Panc1 (cell line): ENCODE data around the gene SNX15. TPM values are rescaled to one million over a fixed set of nuclear protein-coding genes. Genes with fewer than 3 reads are reported as not detected.
A peak's percentile ranks its signal among the peaks of the same experiment; 100 is the strongest.
"Not testable (repeated sequence)": the region's sequence is repeated elsewhere in the genome, so short reads cannot be mapped to it uniquely, and the experiment has no call there.

ENCODE experiments used
- ATAC-seq: fragments of 200-7000 bp; cut with Tn5 transposase; 2 replicates; pipeline ENCODE4 v1.9.1; 2020; ENCODE audit warnings: mild to moderate bottlenecking, moderate library complexity
- BruUV-seq: library from RNA; stranded (reverse); fragments of 400-500 nt; replicated peaks from 2 replicates; lab custom pipeline; 2021; lab: Mats Ljungman, UMichigan
- CTCF ChIA-PET: fragments of 300-600 bp; sonication (Branson Sonifier 250); formaldehyde crosslinking; loops from one replicate; lab custom pipeline; 2022; ENCODE audit warnings: antibody characterized with exemption; lab: Charles Lee
- POLR2A ChIA-PET: fragments of 300-600 bp; sonication (Branson Sonifier 250); formaldehyde crosslinking; loops from one replicate; lab custom pipeline; 2022; ENCODE audit warnings: antibody characterized with exemption; lab: Charles Lee
- DNase-seq: peaks from one replicate; pipeline ENCODE4 v3.0.0-alpha.2; 2010; ENCODE audit warnings: low read depth, low spot score
- H3K27ac ChIP-seq: 2 replicates; pipeline ENCODE4 v1.5.1; 2011; ENCODE audit warnings: mild to moderate bottlenecking, low read length, inconsistent platforms
- H3K27me3 ChIP-seq: fragments of 200-500 bp; sonication (Bioruptor generic); 2 replicates; pipeline ENCODE4 v1.6.0; 2014; ENCODE audit warnings: low read length, inconsistent platforms; ENCODE audit not compliant: control insufficient read depth, insufficient read depth
- H3K36me3 ChIP-seq: fragments of 200-500 bp; sonication (Bioruptor generic); 2 replicates; pipeline ENCODE4 v1.5.1; 2014; ENCODE audit warnings: inconsistent platforms, mild to moderate bottlenecking, low read length, moderate library complexity; ENCODE audit not compliant: control insufficient read depth, insufficient read depth
- H3K4me1 ChIP-seq: 2 replicates; pipeline ENCODE4 v1.5.1; 2011; ENCODE audit warnings: inconsistent platforms, mild to moderate bottlenecking, low read length, moderate library complexity; ENCODE audit not compliant: control insufficient read depth, insufficient read depth
- H3K4me3 ChIP-seq, 2 experiments: 2 replicates each; pipeline ENCODE4 v1.5.1; 2011 to 2012; ENCODE audit warnings: low read depth in 2 of 2, low read length in 2 of 2, mild to moderate bottlenecking in 2 of 2, inconsistent platforms in 1 of 2, moderate library complexity in 1 of 2
- H3K9me3 ChIP-seq: fragments of 200-500 bp; sonication (Bioruptor generic); 2 replicates; pipeline ENCODE4 v1.5.1; 2014; ENCODE audit warnings: low read depth, mild to moderate bottlenecking, inconsistent platforms, low read length, moderate library complexity; ENCODE audit not compliant: control insufficient read depth, insufficient read depth
- POLR2AphosphoS5 ChIP-seq: IDR thresholded peaks from 2 replicates; pipeline ENCODE4 v1.6.1; 2012; ENCODE audit warnings: mild to moderate bottlenecking, low read depth, low read length, moderate library complexity
- SIN3A ChIP-seq: IDR thresholded peaks from 2 replicates; pipeline ENCODE4 v1.6.1; 2012; ENCODE audit warnings: low read depth, mild to moderate bottlenecking, low read length, moderate library complexity, borderline replicate concordance; ENCODE audit not compliant: insufficient read depth
- TCF7L2 ChIP-seq: IDR thresholded peaks from 2 replicates; pipeline ENCODE4 v1.6.1; 2011; ENCODE audit warnings: mild to moderate bottlenecking, low read depth, low read length, inconsistent platforms
- in situ Hi-C: cut with HindIII; loops from 2 replicates; pipeline ENCODE4 v1.10.0; 2016; ENCODE audit warnings: low sequenced_read_pairs, low pct_unique_long_range_greater_than_20kb
- intact Hi-C: fragments of 100-400 bp; cut with micrococcal nuclease; formaldehyde crosslinking; loops from one replicate; pipeline ENCODE4 v1.10.0; 2022; ENCODE audit not compliant: unreplicated experiment
- total RNA-seq: library from RNA; stranded (reverse); gene quantifications from one replicate; pipeline ENCODE4 v1.2.1, GENCODE V29; 2021; ENCODE audit not compliant: unreplicated experiment
- TF ChIP-seq, protein P1 (sequence below), 2 experiments: IDR thresholded peaks; 2 replicates each; pipeline ENCODE4 v1.6.1; 2011 to 2012; ENCODE audit warnings: low read depth in 2 of 2, control low read depth in 1 of 2, low read length in 1 of 2, mild to moderate bottlenecking in 1 of 2, moderate library complexity in 1 of 2; ENCODE audit not compliant: insufficient read depth in 1 of 2
- TF ChIP-seq, protein P2 (sequence below): fragments of 450-650 bp; IDR thresholded peaks from 2 replicates; pipeline ENCODE4 v1.5.1; 2017; ENCODE audit warnings: mild to moderate bottlenecking

The SNX15 gene
- total RNA-seq, 1 experiment from 2014 or later: 51.5 TPM

DNA sequence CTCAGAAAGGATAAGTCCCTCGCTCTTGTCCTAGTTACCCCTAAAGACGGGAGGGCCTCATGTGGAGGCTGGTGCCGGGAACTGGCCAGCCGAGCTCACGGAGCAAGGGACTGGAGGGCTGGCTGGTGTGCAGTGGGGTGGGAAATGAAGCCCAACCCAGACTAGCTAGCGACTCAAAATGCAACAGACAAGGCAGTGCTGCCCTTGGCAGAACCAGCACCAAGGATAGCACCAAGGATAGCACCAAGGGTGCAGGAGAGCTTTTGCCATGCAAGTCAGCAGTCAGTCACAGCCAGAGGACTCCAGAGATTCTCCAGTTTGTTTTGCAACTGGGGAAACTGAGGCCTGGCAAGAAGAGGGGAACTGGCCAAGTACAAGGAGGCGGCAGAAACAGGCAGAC, 24.0 kb upstream of the SNX15 start:
- no peak for TF ChIP-seq TCF7L2
- TF ChIP-seq, protein P1, sequence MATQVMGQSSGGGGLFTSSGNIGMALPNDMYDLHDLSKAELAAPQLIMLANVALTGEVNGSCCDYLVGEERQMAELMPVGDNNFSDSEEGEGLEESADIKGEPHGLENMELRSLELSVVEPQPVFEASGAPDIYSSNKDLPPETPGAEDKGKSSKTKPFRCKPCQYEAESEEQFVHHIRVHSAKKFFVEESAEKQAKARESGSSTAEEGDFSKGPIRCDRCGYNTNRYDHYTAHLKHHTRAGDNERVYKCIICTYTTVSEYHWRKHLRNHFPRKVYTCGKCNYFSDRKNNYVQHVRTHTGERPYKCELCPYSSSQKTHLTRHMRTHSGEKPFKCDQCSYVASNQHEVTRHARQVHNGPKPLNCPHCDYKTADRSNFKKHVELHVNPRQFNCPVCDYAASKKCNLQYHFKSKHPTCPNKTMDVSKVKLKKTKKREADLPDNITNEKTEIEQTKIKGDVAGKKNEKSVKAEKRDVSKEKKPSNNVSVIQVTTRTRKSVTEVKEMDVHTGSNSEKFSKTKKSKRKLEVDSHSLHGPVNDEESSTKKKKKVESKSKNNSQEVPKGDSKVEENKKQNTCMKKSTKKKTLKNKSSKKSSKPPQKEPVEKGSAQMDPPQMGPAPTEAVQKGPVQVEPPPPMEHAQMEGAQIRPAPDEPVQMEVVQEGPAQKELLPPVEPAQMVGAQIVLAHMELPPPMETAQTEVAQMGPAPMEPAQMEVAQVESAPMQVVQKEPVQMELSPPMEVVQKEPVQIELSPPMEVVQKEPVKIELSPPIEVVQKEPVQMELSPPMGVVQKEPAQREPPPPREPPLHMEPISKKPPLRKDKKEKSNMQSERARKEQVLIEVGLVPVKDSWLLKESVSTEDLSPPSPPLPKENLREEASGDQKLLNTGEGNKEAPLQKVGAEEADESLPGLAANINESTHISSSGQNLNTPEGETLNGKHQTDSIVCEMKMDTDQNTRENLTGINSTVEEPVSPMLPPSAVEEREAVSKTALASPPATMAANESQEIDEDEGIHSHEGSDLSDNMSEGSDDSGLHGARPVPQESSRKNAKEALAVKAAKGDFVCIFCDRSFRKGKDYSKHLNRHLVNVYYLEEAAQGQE (IDR thresholded peaks at IDR 0.05; ENCODE audit: insufficient read depth in 1 of 2, low read depth in 2 of 2, low read length in 1 of 2): peak; percentile 89 to 93
- ChIA-PET CTCF (no interaction called here), POLR2A (no interaction called here)
- ATAC-seq (no peak), DNase-seq (no peak)
- Histone ChIP-seq H3K27ac (no peak overlapping the region), H3K9me3 (no peaks in the 10 kb centered on the region), H3K4me1 (no peaks in the 10 kb centered on the region), H3K27me3 (no peaks in the 10 kb centered on the region), H3K4me3 (no peak overlapping the region), H3K36me3 (no peaks in the 10 kb centered on the region)
- in situ Hi-C loops: no loop called here
- intact Hi-C loops: no loop called here
- no TSS peak for BruUV-seq

DNA sequence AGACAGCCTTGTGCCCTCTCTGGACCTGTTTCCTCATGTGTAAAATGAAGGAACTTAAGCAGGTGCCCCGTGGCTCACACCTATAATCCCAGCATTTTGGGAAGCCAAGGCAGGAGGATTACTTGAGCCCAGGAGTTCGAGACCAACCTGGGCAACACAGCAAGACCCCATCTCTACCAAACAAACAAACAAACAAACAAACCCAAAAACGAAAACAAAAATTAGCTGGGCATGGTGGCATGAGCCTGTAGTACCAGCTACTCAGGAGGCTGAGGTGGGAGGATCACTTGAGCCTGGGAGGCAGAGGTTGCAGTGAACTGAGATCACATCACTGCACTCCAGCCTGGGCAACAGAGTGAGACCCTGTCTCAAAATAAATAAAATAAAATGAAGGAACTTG, 23.3 kb upstream of the SNX15 start:
- H3K4me3 ChIP-seq, DNase-seq, CTCF ChIA-PET, ATAC-seq, H3K27me3 ChIP-seq, intact Hi-C loops, H3K9me3 ChIP-seq, H3K36me3 ChIP-seq, POLR2A ChIA-PET, H3K27ac ChIP-seq, H3K4me1 ChIP-seq, BruUV-seq, in situ Hi-C loops: not testable (repeated sequence)

DNA sequence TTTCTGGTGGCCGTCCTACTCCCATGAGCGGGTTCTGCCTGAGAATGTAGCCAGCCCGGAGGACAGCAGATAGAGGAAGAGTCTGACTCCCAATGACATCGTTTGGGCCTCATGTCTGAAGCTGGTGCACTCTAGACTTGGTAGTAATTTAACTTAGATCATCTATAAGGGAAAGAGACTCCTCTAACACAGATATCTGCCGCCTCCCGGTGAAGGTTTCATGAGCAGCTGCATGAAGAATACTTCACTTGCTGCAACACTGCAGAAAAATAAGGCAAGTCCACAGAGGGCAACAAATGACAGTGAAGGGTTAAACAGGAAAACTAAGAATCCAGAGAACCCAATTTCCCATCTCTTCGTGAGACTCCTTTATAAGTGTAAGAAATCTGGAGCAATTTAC, 19.2 kb upstream of the SNX15 start:
- Histone ChIP-seq H3K4me1 (peaks cover 3% of the 10 kb centered on the region; the same call in 1 of the 2 replicates), H3K36me3 (no peaks in the 10 kb centered on the region), H3K4me3 (no peak overlapping the region), H3K27me3 (no peaks in the 10 kb centered on the region), H3K27ac (no peak overlapping the region), H3K9me3 (no peaks in the 10 kb centered on the region)
- POLR2A ChIA-PET: no interaction called here
- in situ Hi-C loops (no loop called here), intact Hi-C loops (no loop called here)
- TF ChIP-seq POLR2AphosphoS5 (no peak), SIN3A (no peak), TCF7L2 (no peak)
- TF ChIP-seq, protein P1 (IDR thresholded peaks at IDR 0.05; ENCODE audit: insufficient read depth in 1 of 2, low read depth in 2 of 2, low read length in 1 of 2): no peak
- TF ChIP-seq, protein P2, sequence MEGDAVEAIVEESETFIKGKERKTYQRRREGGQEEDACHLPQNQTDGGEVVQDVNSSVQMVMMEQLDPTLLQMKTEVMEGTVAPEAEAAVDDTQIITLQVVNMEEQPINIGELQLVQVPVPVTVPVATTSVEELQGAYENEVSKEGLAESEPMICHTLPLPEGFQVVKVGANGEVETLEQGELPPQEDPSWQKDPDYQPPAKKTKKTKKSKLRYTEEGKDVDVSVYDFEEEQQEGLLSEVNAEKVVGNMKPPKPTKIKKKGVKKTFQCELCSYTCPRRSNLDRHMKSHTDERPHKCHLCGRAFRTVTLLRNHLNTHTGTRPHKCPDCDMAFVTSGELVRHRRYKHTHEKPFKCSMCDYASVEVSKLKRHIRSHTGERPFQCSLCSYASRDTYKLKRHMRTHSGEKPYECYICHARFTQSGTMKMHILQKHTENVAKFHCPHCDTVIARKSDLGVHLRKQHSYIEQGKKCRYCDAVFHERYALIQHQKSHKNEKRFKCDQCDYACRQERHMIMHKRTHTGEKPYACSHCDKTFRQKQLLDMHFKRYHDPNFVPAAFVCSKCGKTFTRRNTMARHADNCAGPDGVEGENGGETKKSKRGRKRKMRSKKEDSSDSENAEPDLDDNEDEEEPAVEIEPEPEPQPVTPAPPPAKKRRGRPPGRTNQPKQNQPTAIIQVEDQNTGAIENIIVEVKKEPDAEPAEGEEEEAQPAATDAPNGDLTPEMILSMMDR: no peak
- DNase-seq (no peak), ATAC-seq (no peak)
- BruUV-seq: no TSS peak
- CTCF ChIA-PET: no interaction called here
